Measurements from ENCODE around the gene EIF2S1. TPM values are rescaled to one million over a fixed set of nuclear protein-coding genes. Genes with fewer than 3 reads are reported as not detected.

The EIF2S1 gene
- total and polyA plus RNA-seq, 2 donors from 2014 or later = 52.8 to 78.2 TPM

DNA sequence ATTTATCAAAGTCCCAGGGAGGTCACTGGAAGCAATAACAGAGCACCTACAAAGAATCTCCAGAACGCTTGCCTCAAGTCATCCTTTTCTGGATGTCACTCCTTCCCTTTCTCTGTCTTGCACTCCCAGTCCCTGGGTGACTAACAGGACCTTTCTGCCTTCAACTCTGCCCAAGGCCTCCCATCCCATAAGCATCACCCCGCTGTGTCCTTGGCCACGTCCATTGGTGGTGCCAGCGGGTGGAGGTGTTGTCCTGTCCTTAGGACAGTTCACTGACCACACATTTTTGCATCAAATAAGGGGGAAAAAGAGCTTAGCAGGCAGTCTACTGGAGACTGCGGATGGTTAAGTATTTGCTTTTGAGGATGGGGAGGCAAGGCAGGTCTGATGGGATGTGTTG is 75.5 kb downstream of the EIF2S1 start:
- no peak overlapping the region for H3K27ac ChIP-seq (ENCODE audit: low read depth in 2 of 2, low read length in 2 of 2)
- H3K36me3 ChIP-seq (ENCODE audit: control insufficient read depth in 2 of 3, insufficient read depth in 3 of 3, low read length in 3 of 3) = no peaks in the 10 kb centered on the region
- no peaks in the 10 kb centered on the region for H3K27me3 ChIP-seq (ENCODE audit: control insufficient read depth, insufficient read depth, low read length)
- no peak for FAIRE-seq
- H3K4me1 ChIP-seq (ENCODE audit: control insufficient read depth in 2 of 3, insufficient read depth in 2 of 3, low read depth in 1 of 3, low read length in 3 of 3) = no peaks in the 10 kb centered on the region
- intact Hi-C loops (cut with DNase I) = no loop called here
- H3K9me3 ChIP-seq (ENCODE audit: control insufficient read depth in 2 of 3, insufficient read depth in 1 of 3, low read length in 3 of 3) = no peaks in the 10 kb centered on the region
- H3K4me3 ChIP-seq (ENCODE audit: low read length in 3 of 3) = no peak overlapping the region
- no peak overlapping the region for H3K9ac ChIP-seq (ENCODE audit: low read length in 3 of 3)
- TF ChIP-seq, protein P1, sequence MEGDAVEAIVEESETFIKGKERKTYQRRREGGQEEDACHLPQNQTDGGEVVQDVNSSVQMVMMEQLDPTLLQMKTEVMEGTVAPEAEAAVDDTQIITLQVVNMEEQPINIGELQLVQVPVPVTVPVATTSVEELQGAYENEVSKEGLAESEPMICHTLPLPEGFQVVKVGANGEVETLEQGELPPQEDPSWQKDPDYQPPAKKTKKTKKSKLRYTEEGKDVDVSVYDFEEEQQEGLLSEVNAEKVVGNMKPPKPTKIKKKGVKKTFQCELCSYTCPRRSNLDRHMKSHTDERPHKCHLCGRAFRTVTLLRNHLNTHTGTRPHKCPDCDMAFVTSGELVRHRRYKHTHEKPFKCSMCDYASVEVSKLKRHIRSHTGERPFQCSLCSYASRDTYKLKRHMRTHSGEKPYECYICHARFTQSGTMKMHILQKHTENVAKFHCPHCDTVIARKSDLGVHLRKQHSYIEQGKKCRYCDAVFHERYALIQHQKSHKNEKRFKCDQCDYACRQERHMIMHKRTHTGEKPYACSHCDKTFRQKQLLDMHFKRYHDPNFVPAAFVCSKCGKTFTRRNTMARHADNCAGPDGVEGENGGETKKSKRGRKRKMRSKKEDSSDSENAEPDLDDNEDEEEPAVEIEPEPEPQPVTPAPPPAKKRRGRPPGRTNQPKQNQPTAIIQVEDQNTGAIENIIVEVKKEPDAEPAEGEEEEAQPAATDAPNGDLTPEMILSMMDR (IDR thresholded peaks at IDR 0.05; ENCODE audit: borderline replicate concordance, extremely low read depth, insufficient read depth) = no peak
- DNase-seq = no peak

Other genes with a start within 250 kb of the EIF2S1 start
- gene GARIN2, start 170.9 kb upstream of the EIF2S1 start, total RNA-seq = 0.28 TPM
- gene GARIN2, start 170.9 kb upstream of the EIF2S1 start, polyA plus RNA-seq (ENCODE audit: insufficient read depth, low read depth, low replicate concordance) = 0.67 TPM
- 33.3 TPM for gene PALS1, start 118.9 kb upstream of the EIF2S1 start, total RNA-seq
- gene PALS1, start 118.9 kb upstream of the EIF2S1 start, polyA plus RNA-seq (ENCODE audit: insufficient read depth, low read depth, low replicate concordance) = 20.6 TPM
- 91.5 TPM for gene ATP6V1D, start 524 bp upstream of the EIF2S1 start, total RNA-seq
- gene ATP6V1D, start 524 bp upstream of the EIF2S1 start, polyA plus RNA-seq (ENCODE audit: insufficient read depth, low read depth, low replicate concordance) = 200 TPM
- 10.8 TPM for gene PLEK2, start 51.8 kb downstream of the EIF2S1 start, total RNA-seq
- gene PLEK2, start 51.8 kb downstream of the EIF2S1 start, polyA plus RNA-seq (ENCODE audit: insufficient read depth, low read depth, low replicate concordance) = 11.4 TPM
- 7.8 TPM for gene TMEM229B, start 128.4 kb downstream of the EIF2S1 start, total RNA-seq
- gene TMEM229B, start 128.4 kb downstream of the EIF2S1 start, polyA plus RNA-seq (ENCODE audit: insufficient read depth, low read depth, low replicate concordance) = 3.1 TPM
- gene PLEKHH1, start 173.0 kb downstream of the EIF2S1 start, total RNA-seq = 26.2 TPM
- gene PLEKHH1, start 173.0 kb downstream of the EIF2S1 start, polyA plus RNA-seq (ENCODE audit: insufficient read depth, low read depth, low replicate concordance) = 9.1 TPM
- 31.7 TPM for gene PIGH, start 239.9 kb downstream of the EIF2S1 start, total RNA-seq
- gene PIGH, start 239.9 kb downstream of the EIF2S1 start, polyA plus RNA-seq (ENCODE audit: insufficient read depth, low read depth, low replicate concordance) = 44.9 TPM

Data from kidney (tissue), 14 donors.